ENCODE results near the gene CCDC38. TPM values are rescaled to one million over a fixed set of nuclear protein-coding genes. Genes with fewer than 3 reads are reported as not detected.

CCDC38 gene
- total and polyA plus RNA-seq, 9 of the 15 experiments (the other 6 are each of a cell fraction or from before 2014, with no cell fraction given): not detected

- TF ChIP-seq TBP (optimal IDR thresholded peaks at IDR 0.05; ENCODE audit: low read depth, low read length): no peak
Observed at GRCh38 chr12:95978351-95978750, 35.9 kb upstream of the CCDC38 start (continued).

- WGBS (ENCODE audit: insufficient coverage, low coverage, missing lambda C conversion rate): 1% methylated on average over 11 of the region's 11 CpGs
- TF ChIP-seq SIN3A (IDR thresholded peaks at IDR 0.05; ENCODE audit: borderline replicate concordance in 2 of 2, control insufficient read depth in 1 of 2, low read depth in 2 of 2, low read length in 2 of 2): no peak
- no peak for TF ChIP-seq DACH1 (IDR thresholded peaks at IDR 0.05; ENCODE audit: partially characterized antibody)
- TF ChIP-seq GTF2A2 (tag; IDR thresholded peaks at IDR 0.05): no peak
- no peak for TF ChIP-seq NRF1 (conservative IDR thresholded peaks at IDR 0.05 in 1 of 2, IDR thresholded peaks at IDR 0.05 in 1 of 2)
- no peak for TF ChIP-seq TEAD4 (IDR thresholded peaks at IDR 0.05; ENCODE audit: low read length)
- TF ChIP-seq TEAD4 (CRISPR knock-in tag; IDR thresholded peaks at IDR 0.05; ENCODE audit: borderline replicate concordance): no peak
- no peak for TF ChIP-seq CBFA2T3 (IDR thresholded peaks at IDR 0.05)
- no peak for TF ChIP-seq NR1H2 (CRISPR knock-in tag; IDR thresholded peaks at IDR 0.05)
- no peak for TF ChIP-seq RBM14 (IDR thresholded peaks at IDR 0.05; ENCODE audit: borderline replicate concordance, insufficient read depth, low read depth, low read length)
- TF ChIP-seq ZNF561 (CRISPR knock-in tag; conservative IDR thresholded peaks at IDR 0.05): no peak
- TF ChIP-seq PHB (CRISPR knock-in tag; IDR thresholded peaks at IDR 0.05): no peak
- Histone ChIP-seq H3K27ac (ENCODE audit: extremely low read depth, low read depth, low read length) (no peak overlapping the region), H3K4me2 (ENCODE audit: insufficient read depth, low read length) (no peak overlapping the region), H3K9me1 (ENCODE audit: control insufficient read depth, insufficient read depth, low read length) (no peaks in the 10 kb centered on the region), H3K36me3 (ENCODE audit: control insufficient read depth, insufficient read depth, low read length) (no peaks in the 10 kb centered on the region), H3K9me3 (replicated peaks; ENCODE audit: control insufficient read depth, insufficient read depth, low read depth, low read length) (no peaks in the 10 kb centered on the region), H3K4me1 (replicated peaks in 1 of 2; ENCODE audit: control insufficient read depth in 2 of 2, insufficient read depth in 2 of 2, low read length in 2 of 2) (peaks cover 0 to 5% of the 10 kb centered on the region in 2 experiments; a peak in 1 of 5 replicates), H3K4me3 (no peak overlapping the region), H3K27me3 (ENCODE audit: control insufficient read depth in 2 of 2, insufficient read depth in 2 of 2, low read length in 2 of 2) (peaks cover 17 to 18% of the 10 kb centered on the region in 2 experiments; a peak in 4 of 5 replicates), H3K79me2 (ENCODE audit: control insufficient read depth, insufficient read depth, low read length) (no peaks in the 10 kb centered on the region), H4K20me1 (replicated peaks; ENCODE audit: control insufficient read depth, insufficient read depth, low read length) (peaks cover 1% of the 10 kb centered on the region; the same call in 1 of the 2 replicates), H3K9ac (ENCODE audit: insufficient read depth in 1 of 2, low read depth in 2 of 2, low read length in 2 of 2) (no peak overlapping the region), H2AFZ (ENCODE audit: low read depth, low read length) (no peak overlapping the region)
- DNase-seq (ENCODE audit: extremely low read depth in 1 of 4, low spot score in 3 of 4): no peak
- CTCF ChIA-PET (ENCODE audit: low intra/inter-chr PET ratio): no interaction called here
- intact Hi-C loops (cut with micrococcal nuclease): no loop called here
- no TSS peak for BruUV-seq (replicated peaks)
- POLR2A ChIA-PET: no interaction called here
- in situ Hi-C loops (cut with MboI): no loop called here
- ATAC-seq: no peak
- FAIRE-seq: no peak
Observed at GRCh38 chr12:95977764-95978305, 35.4 kb upstream of the CCDC38 start.
